K562 (cell line): Measurements from ENCODE around the gene FBXO28.
A peak's percentile ranks its signal among the peaks of the same experiment; 100 is the strongest.

Experiments used
- CHD2 ChIP-seq: IDR thresholded peaks from 2 replicates; pipeline ENCODE4 v1.6.1; 2011; ENCODE audit warnings: low read depth, low read length
- CTCF ChIP-seq, 3 experiments: IDR thresholded peaks in 2 of 3; conservative IDR thresholded peaks in 1 of 3; 2 replicates each; pipeline ENCODE4 v1.5.1; 2011 to 2012; ENCODE audit warnings: low read length in 3 of 3, mild to moderate bottlenecking in 3 of 3, control low read depth in 2 of 3, improper control_type of control experiment in 1 of 3, inconsistent platforms in 1 of 3, low read depth in 1 of 3, mixed read lengths in 1 of 3, moderate library complexity in 1 of 3; ENCODE audit not compliant: insufficient read depth in 2 of 3
- EHMT2 ChIP-seq: fragments of 450-650 bp; IDR thresholded peaks from 2 replicates; pipeline ENCODE4 v1.6.1; 2018; ENCODE audit warnings: antibody characterized with exemption
- POLR2A ChIP-seq: fragments of 450-650 bp; conservative IDR thresholded peaks from 2 replicates; pipeline ENCODE4 v1.6.1; 2016
- SMAD4 ChIP-seq: fragments of 250-450 bp; sonication (Bioruptor Pico); conservative IDR thresholded peaks from 2 replicates; pipeline ENCODE4 v1.8.0; 2021; ENCODE audit warnings: inconsistent platforms, mild to moderate bottlenecking, moderate library complexity
- SREBF2 ChIP-seq: sonication (generic); formaldehyde crosslinking; IDR thresholded peaks from 2 replicates; pipeline ENCODE4 v1.4.0; 2020; ENCODE audit warnings: mild to moderate bottlenecking, missing genetic modification reagents
- ZFP36 ChIP-seq: fragments of 150-350 bp; IDR thresholded peaks from 2 replicates; pipeline ENCODE4 v1.6.1; 2018; ENCODE audit warnings: low read length, low read depth; ENCODE audit not compliant: partially characterized antibody
- ZFX ChIP-seq: sonication (generic); formaldehyde crosslinking; IDR thresholded peaks from 2 replicates; pipeline ENCODE4 v1.8.0; 2022; ENCODE audit warnings: mild to moderate bottlenecking, missing genetic modification reagents, moderate library complexity
- ZKSCAN1 ChIP-seq: fragments of 150-350 bp; IDR thresholded peaks from 2 replicates; pipeline ENCODE4 v1.6.1; 2016; ENCODE audit warnings: low read depth, low read length
- ZNF121 ChIP-seq: sonication (generic); formaldehyde crosslinking; conservative IDR thresholded peaks from 2 replicates; pipeline ENCODE4 v1.8.0; 2022; ENCODE audit warnings: missing genetic modification reagents

- TF ChIP-seq CHD2 (no peak), POLR2A (peak; percentile 98), ZFP36 (peak; percentile 39), CTCF (IDR thresholded peaks at IDR 0.05 in 2 of 3, conservative IDR thresholded peaks at IDR 0.05 in 1 of 3; ENCODE audit: insufficient read depth in 2 of 3, low read depth in 1 of 3, low read length in 3 of 3) (no peak), SREBF2 (CRISPR knock-in tag) (no peak), ZFX (CRISPR knock-in tag) (peak; percentile 82), SMAD4 (CRISPR knock-in tag) (no peak; the same call in 1 of the 2 replicates), ZKSCAN1 (no peak), EHMT2 (peak; percentile 69; the same call in 1 of the 2 replicates), ZNF121 (no peak)
These were observed at the start of gene FBXO28 for GRCh38 chr1:224113918-224114786.
